ENCODE data around the gene NIN. TPM values are rescaled to one million over a fixed set of nuclear protein-coding genes. Genes with fewer than 3 reads are reported as not detected.

The NIN gene
- total RNA-seq, 1 experiment from 2014 or later = 26.6 TPM

GRCh38 chr14:50792634-50793068 lies 38.3 kb downstream of the NIN start:
- DNase-seq = no peak
- Mint-ChIP-seq H3K27ac (ENCODE audit: unreplicated experiment) (no peak overlapping the region), H3K9me3 (ENCODE audit: low read depth, unreplicated experiment) (no peaks in the 10 kb centered on the region), H3K4me3 (ENCODE audit: low read depth, unreplicated experiment) (no peak overlapping the region), H3K4me1 (ENCODE audit: low read depth, unreplicated experiment) (no peaks in the 10 kb centered on the region), H3K36me3 (ENCODE audit: insufficient read depth, unreplicated experiment) (no peaks in the 10 kb centered on the region), H3K27me3 (ENCODE audit: unreplicated experiment) (no peaks in the 10 kb centered on the region)
- no TSS peak for BruUV-seq (replicated peaks)
- CTCF ChIA-PET = interaction anchor here (1.1 kb wide), 1 partner anchor 17 kb away, joined by 3 read pairs; no protein-coding TSS in a partner anchor
- intact Hi-C loops (cut with micrococcal nuclease; ENCODE audit: unreplicated experiment) = no loop called here
- TF ChIP-seq CTCF (IDR thresholded peaks at IDR 0.05; ENCODE audit: unreplicated experiment) = no peak

DNA sequence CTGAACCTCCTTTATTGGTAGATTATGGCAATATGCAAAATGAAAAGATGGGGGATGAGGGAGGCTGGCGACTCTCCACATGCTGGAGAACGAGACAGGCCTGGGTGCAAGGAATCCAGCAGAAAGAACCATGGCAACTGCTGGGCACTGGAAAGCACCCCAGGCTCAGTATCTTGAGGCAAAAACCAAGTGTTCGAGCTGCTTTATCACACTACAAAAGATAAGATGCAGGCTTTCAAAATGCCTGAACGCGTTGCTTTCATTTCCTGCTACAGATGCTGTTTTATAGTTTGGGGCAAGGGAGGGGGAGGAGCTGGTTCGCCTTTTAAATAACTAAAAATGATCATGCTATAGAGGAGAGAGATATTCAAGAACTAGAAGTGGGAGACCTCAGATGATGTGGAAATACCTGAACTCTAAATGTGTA lies 38.9 kb downstream of the NIN start:
- Mint-ChIP-seq H3K36me3 (ENCODE audit: insufficient read depth, unreplicated experiment) (no peaks in the 10 kb centered on the region), H3K27me3 (ENCODE audit: unreplicated experiment) (no peaks in the 10 kb centered on the region), H3K9me3 (ENCODE audit: low read depth, unreplicated experiment) (no peaks in the 10 kb centered on the region), H3K4me1 (ENCODE audit: low read depth, unreplicated experiment) (no peaks in the 10 kb centered on the region), H3K4me3 (ENCODE audit: low read depth, unreplicated experiment) (no peak overlapping the region), H3K27ac (ENCODE audit: unreplicated experiment) (no peak overlapping the region)
- no peak for TF ChIP-seq CTCF (IDR thresholded peaks at IDR 0.05; ENCODE audit: unreplicated experiment)
- intact Hi-C loops (cut with micrococcal nuclease; ENCODE audit: unreplicated experiment) = no loop called here
- CTCF ChIA-PET = no interaction called here
- BruUV-seq (replicated peaks) = no TSS peak
- DNase-seq = no peak

DNA sequence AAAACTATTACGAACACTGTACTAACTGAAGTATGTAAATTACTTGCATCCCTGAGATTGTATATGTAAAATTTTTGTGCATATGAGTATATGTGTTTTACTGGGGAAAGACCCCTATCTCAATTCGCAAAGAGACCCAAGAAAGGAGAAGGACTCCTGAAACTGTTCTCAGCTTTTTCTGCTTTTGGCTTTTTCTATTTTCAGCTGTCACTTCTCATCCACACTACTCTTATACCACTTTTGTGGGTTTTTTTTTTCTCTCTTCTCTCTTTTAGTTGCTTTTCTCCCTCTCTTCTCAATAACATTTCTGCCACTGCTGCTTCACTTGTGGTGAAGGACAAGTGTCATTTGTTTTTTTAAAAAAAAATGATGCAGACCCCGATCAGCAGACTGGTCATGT lies 39.8 kb downstream of the NIN start:
- TF ChIP-seq CTCF (IDR thresholded peaks at IDR 0.05; ENCODE audit: unreplicated experiment) = no peak
- no peaks in the 10 kb centered on the region for H3K27me3 Mint-ChIP-seq (ENCODE audit: unreplicated experiment)
- H3K27ac Mint-ChIP-seq (ENCODE audit: unreplicated experiment) = no peak overlapping the region
- CTCF ChIA-PET = interaction anchor here (0.6 kb wide), 1 partner anchor 905 kb away, joined by 4 read pairs; no protein-coding TSS in a partner anchor
- H3K4me1 Mint-ChIP-seq (ENCODE audit: low read depth, unreplicated experiment) = no peaks in the 10 kb centered on the region
- H3K4me3 Mint-ChIP-seq (ENCODE audit: low read depth, unreplicated experiment) = no peak overlapping the region
- intact Hi-C loops (cut with micrococcal nuclease; ENCODE audit: unreplicated experiment) = no loop called here
- BruUV-seq (replicated peaks) = no TSS peak
- no peaks in the 10 kb centered on the region for H3K9me3 Mint-ChIP-seq (ENCODE audit: low read depth, unreplicated experiment)
- H3K36me3 Mint-ChIP-seq (ENCODE audit: insufficient read depth, unreplicated experiment) = no peaks in the 10 kb centered on the region
- DNase-seq = no peak

DNA sequence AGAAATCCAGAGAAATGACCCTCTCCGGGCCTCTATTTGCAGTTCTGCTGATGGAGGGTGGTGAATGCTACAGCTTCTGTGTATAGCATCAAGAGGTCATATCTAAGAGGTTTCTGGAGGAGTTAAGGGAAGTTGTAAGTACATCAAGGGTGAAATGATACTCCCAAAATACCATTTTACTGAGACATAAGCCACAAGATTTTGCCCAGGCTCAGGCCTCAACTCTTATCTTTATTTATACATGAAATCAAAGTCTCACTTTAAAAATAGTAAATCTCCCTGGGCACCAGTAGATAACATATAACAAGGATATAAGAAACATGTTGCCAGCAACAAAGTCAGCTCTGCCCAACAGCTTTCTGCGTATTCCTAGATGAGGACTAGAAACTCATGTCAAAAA lies 40.4 kb downstream of the NIN start:
- intact Hi-C loops (cut with micrococcal nuclease; ENCODE audit: unreplicated experiment) = no loop called here
- no peak for TF ChIP-seq CTCF (IDR thresholded peaks at IDR 0.05; ENCODE audit: unreplicated experiment)
- H3K36me3 Mint-ChIP-seq (ENCODE audit: insufficient read depth, unreplicated experiment) = no peaks in the 10 kb centered on the region
- CTCF ChIA-PET = interaction anchor here (0.6 kb wide), 1 partner anchor 906 kb away, joined by 4 read pairs; no protein-coding TSS in a partner anchor
- no peaks in the 10 kb centered on the region for H3K27me3 Mint-ChIP-seq (ENCODE audit: unreplicated experiment)
- H3K4me1 Mint-ChIP-seq (ENCODE audit: low read depth, unreplicated experiment) = no peaks in the 10 kb centered on the region
- H3K4me3 Mint-ChIP-seq (ENCODE audit: low read depth, unreplicated experiment) = no peak overlapping the region
- no peak overlapping the region for H3K27ac Mint-ChIP-seq (ENCODE audit: unreplicated experiment)
- DNase-seq = no peak
- no peaks in the 10 kb centered on the region for H3K9me3 Mint-ChIP-seq (ENCODE audit: low read depth, unreplicated experiment)
- BruUV-seq (replicated peaks) = no TSS peak
